Measurements from ENCODE around the gene TMC4. TPM values are rescaled to one million over a fixed set of nuclear protein-coding genes. Genes with fewer than 3 reads are reported as not detected.

Gene TMC4
- polyA plus RNA-seq, 1 donor: 110 TPM

- no peak overlapping the region for H3K4me3 ChIP-seq (ENCODE audit: low read length)
- peaks cover 10% of the 10 kb centered on the region for H3K4me1 ChIP-seq (ENCODE audit: control insufficient read depth, insufficient read depth, low read length)
- peaks cover 89% of the 10 kb centered on the region for H3K36me3 ChIP-seq (ENCODE audit: control insufficient read depth, insufficient read depth, low read length)
- no peaks in the 10 kb centered on the region for H3K9me3 ChIP-seq (ENCODE audit: control insufficient read depth, low read depth, low read length)
- H3K27ac ChIP-seq (ENCODE audit: low read length): no peak overlapping the region
- no peaks in the 10 kb centered on the region for H3K27me3 ChIP-seq (ENCODE audit: control insufficient read depth, insufficient read depth, low read length)
- no CpG with 5 or more reads among the region's 28 CpGs for WGBS (ENCODE audit: insufficient coverage, low lambda C conversion rate)
- no peak for DNase-seq
These were observed 27.3 kb downstream of the TMC4 start for GRCh38 chr19:54145541-54146158.

- Histone ChIP-seq H3K36me3 (ENCODE audit: control insufficient read depth, insufficient read depth, low read length) (peaks cover 75% of the 10 kb centered on the region), H3K27me3 (ENCODE audit: control insufficient read depth, insufficient read depth, low read length) (no peaks in the 10 kb centered on the region), H3K9me3 (ENCODE audit: control insufficient read depth, low read depth, low read length) (no peaks in the 10 kb centered on the region), H3K4me1 (ENCODE audit: control insufficient read depth, insufficient read depth, low read length) (peaks cover 19% of the 10 kb centered on the region), H3K27ac (ENCODE audit: low read length) (no peak overlapping the region), H3K4me3 (ENCODE audit: low read length) (no peak overlapping the region)
- WGBS (ENCODE audit: insufficient coverage, low lambda C conversion rate): no CpG with 5 or more reads among the region's 7 CpGs
- no peak for DNase-seq
These were observed 30.7 kb downstream of the TMC4 start for GRCh38 chr19:54142166-54142780.

- H3K36me3 ChIP-seq (ENCODE audit: control insufficient read depth, insufficient read depth, low read length): peaks cover 66% of the 10 kb centered on the region
- no peaks in the 10 kb centered on the region for H3K27me3 ChIP-seq (ENCODE audit: control insufficient read depth, insufficient read depth, low read length)
- no peaks in the 10 kb centered on the region for H3K9me3 ChIP-seq (ENCODE audit: control insufficient read depth, low read depth, low read length)
- no CpG with 5 or more reads among the region's 3 CpGs for WGBS (ENCODE audit: insufficient coverage, low lambda C conversion rate)
- no peak for DNase-seq
- H3K4me3 ChIP-seq (ENCODE audit: low read length): no peak overlapping the region
- peaks cover 19% of the 10 kb centered on the region for H3K4me1 ChIP-seq (ENCODE audit: control insufficient read depth, insufficient read depth, low read length)
- H3K27ac ChIP-seq (ENCODE audit: low read length): no peak overlapping the region
These were observed 31.6 kb downstream of the TMC4 start for GRCh38 chr19:54141356-54141755.

GRCh38 chr19:54138489-54139256, 34.3 kb downstream of the TMC4 start:
- H3K4me3 ChIP-seq (ENCODE audit: low read length): peak overlapping the region; percentile 72
- peaks cover 25% of the 10 kb centered on the region for H3K4me1 ChIP-seq (ENCODE audit: control insufficient read depth, insufficient read depth, low read length)
- peaks cover 39% of the 10 kb centered on the region for H3K36me3 ChIP-seq (ENCODE audit: control insufficient read depth, insufficient read depth, low read length)
- DNase-seq: no peak
- H3K27me3 ChIP-seq (ENCODE audit: control insufficient read depth, insufficient read depth, low read length): no peaks in the 10 kb centered on the region
- no CpG with 5 or more reads among the region's 31 CpGs for WGBS (ENCODE audit: insufficient coverage, low lambda C conversion rate)
- H3K9me3 ChIP-seq (ENCODE audit: control insufficient read depth, low read depth, low read length): no peaks in the 10 kb centered on the region
- no peak overlapping the region for H3K27ac ChIP-seq (ENCODE audit: low read length)

- no peaks in the 10 kb centered on the region for H3K9me3 ChIP-seq (ENCODE audit: control insufficient read depth, low read depth, low read length)
- peaks cover 31% of the 10 kb centered on the region for H3K36me3 ChIP-seq (ENCODE audit: control insufficient read depth, insufficient read depth, low read length)
- peaks cover 25% of the 10 kb centered on the region for H3K4me1 ChIP-seq (ENCODE audit: control insufficient read depth, insufficient read depth, low read length)
- H3K27me3 ChIP-seq (ENCODE audit: control insufficient read depth, insufficient read depth, low read length): no peaks in the 10 kb centered on the region
- peak within 1 kb of the TSS; percentile 63 for H3K27ac ChIP-seq (ENCODE audit: low read length)
- DNase-seq: peak in 1 of 2 donors; percentile 30
- peak within 1 kb of the TSS; percentile 72 for H3K4me3 ChIP-seq (ENCODE audit: low read length)
- no CpG with 5 or more reads among the region's 103 CpGs for WGBS (ENCODE audit: insufficient coverage, low lambda C conversion rate)
These were observed 35.1 kb downstream of the TMC4 start, which contains the start of gene CNOT3 for GRCh38 chr19:54137699-54138488. Gene CNOT3 (plus strand): TSS chr19:54137762. CDS start chr19:54142979, 5,217 bp downstream.

- no CpG with 5 or more reads among the region's 46 CpGs for WGBS (ENCODE audit: insufficient coverage, low lambda C conversion rate)
- peak; percentile 100 for DNase-seq
- H3K4me3 ChIP-seq (ENCODE audit: low read length): peak overlapping the region; percentile 72
- peaks cover 23% of the 10 kb centered on the region for H3K36me3 ChIP-seq (ENCODE audit: control insufficient read depth, insufficient read depth, low read length)
- H3K27ac ChIP-seq (ENCODE audit: low read length): peak overlapping the region; percentile 63
- H3K9me3 ChIP-seq (ENCODE audit: control insufficient read depth, low read depth, low read length): no peaks in the 10 kb centered on the region
- no peaks in the 10 kb centered on the region for H3K27me3 ChIP-seq (ENCODE audit: control insufficient read depth, insufficient read depth, low read length)
- peaks cover 25% of the 10 kb centered on the region for H3K4me1 ChIP-seq (ENCODE audit: control insufficient read depth, insufficient read depth, low read length)
These were observed 35.9 kb downstream of the TMC4 start for GRCh38 chr19:54136864-54137698.

- Histone ChIP-seq H3K9me3 (ENCODE audit: control insufficient read depth, low read depth, low read length) (no peaks in the 10 kb centered on the region), H3K4me1 (ENCODE audit: control insufficient read depth, insufficient read depth, low read length) (peaks cover 20% of the 10 kb centered on the region), H3K27ac (ENCODE audit: low read length) (peak overlapping the region; percentile 16), H3K36me3 (ENCODE audit: control insufficient read depth, insufficient read depth, low read length) (peaks cover 26% of the 10 kb centered on the region), H3K27me3 (ENCODE audit: control insufficient read depth, insufficient read depth, low read length) (no peaks in the 10 kb centered on the region), H3K4me3 (ENCODE audit: low read length) (peak overlapping the region; percentile 41)
- 0% methylated on average over 2 of the region's 30 CpGs for WGBS (ENCODE audit: insufficient coverage, low lambda C conversion rate)
- DNase-seq: peak in 1 of 2 donors; percentile 40
These were observed 36.7 kb downstream of the TMC4 start for GRCh38 chr19:54136086-54136863.

GRCh38 chr19:54133957-54134590, 38.9 kb downstream of the TMC4 start:
- H3K9me3 ChIP-seq (ENCODE audit: control insufficient read depth, low read depth, low read length): no peaks in the 10 kb centered on the region
- H3K36me3 ChIP-seq (ENCODE audit: control insufficient read depth, insufficient read depth, low read length): peaks cover 24% of the 10 kb centered on the region
- no CpG with 5 or more reads among the region's 2 CpGs for WGBS (ENCODE audit: insufficient coverage, low lambda C conversion rate)
- peaks cover 7% of the 10 kb centered on the region for H3K4me1 ChIP-seq (ENCODE audit: control insufficient read depth, insufficient read depth, low read length)
- DNase-seq: no peak
- H3K4me3 ChIP-seq (ENCODE audit: low read length): no peak overlapping the region
- H3K27ac ChIP-seq (ENCODE audit: low read length): no peak overlapping the region
- no peaks in the 10 kb centered on the region for H3K27me3 ChIP-seq (ENCODE audit: control insufficient read depth, insufficient read depth, low read length)

All from large intestine (tissue), 3 donors.